Measurements from ENCODE around the gene REXO4. TPM values are rescaled to one million over a fixed set of nuclear protein-coding genes. Genes with fewer than 3 reads are reported as not detected.

The REXO4 gene
- total RNA-seq, 1 donor from 2014 or later = 22.5 TPM

GRCh38 chr9:133457748-133458147, 39.9 kb upstream of the REXO4 start:
- DNase-seq (ENCODE audit: low read depth) (no peak), FAIRE-seq (no peak)
- Mint-ChIP-seq H3K36me3 (ENCODE audit: low read depth, unreplicated experiment) (no peaks in the 10 kb centered on the region), H3K27ac (ENCODE audit: unreplicated experiment) (no peak overlapping the region), H3K4me3 (ENCODE audit: unreplicated experiment) (no peak overlapping the region), H3K27me3 (ENCODE audit: low read depth, unreplicated experiment) (peaks cover 9% of the 10 kb centered on the region), H3K9me3 (ENCODE audit: unreplicated experiment) (no peaks in the 10 kb centered on the region), H3K4me1 (ENCODE audit: low read depth, unreplicated experiment) (no peaks in the 10 kb centered on the region)
- H3K4me3 ChIP-seq (ENCODE audit: insufficient read depth, low read depth, low read length) = no peak overlapping the region
- TF ChIP-seq CTCF (IDR thresholded peaks at IDR 0.05; ENCODE audit: insufficient read depth, low read depth, low read length) = no peak
- TF ChIP-seq EZH2 (IDR thresholded peaks at IDR 0.05; ENCODE audit: insufficient read depth, low read length) = no peak
- peaks cover 22% of the 10 kb centered on the region for H4K20me1 ChIP-seq (ENCODE audit: insufficient read depth, low read length)
- no peaks in the 10 kb centered on the region for H3K36me3 ChIP-seq (ENCODE audit: insufficient read depth, low read length)
- peaks cover 4% of the 10 kb centered on the region for H3K4me1 ChIP-seq (ENCODE audit: insufficient read depth, low read length)
- H3K9ac ChIP-seq (ENCODE audit: low read length) = no peak overlapping the region
- no peaks in the 10 kb centered on the region for H3K79me2 ChIP-seq (ENCODE audit: insufficient read depth, low read length)
- no peak overlapping the region for H2AFZ ChIP-seq (ENCODE audit: low read depth, low read length)
- no peaks in the 10 kb centered on the region for H3K9me3 ChIP-seq (ENCODE audit: insufficient read depth, low read depth, low read length)
- H3K4me2 ChIP-seq (ENCODE audit: low read length) = no peak overlapping the region
- H3K27ac ChIP-seq (ENCODE audit: low read depth, low read length) = no peak overlapping the region
- H3K27me3 ChIP-seq (ENCODE audit: insufficient read depth, low read length) = peaks cover 6% of the 10 kb centered on the region

GRCh38 chr9:133457233-133457632, 39.4 kb upstream of the REXO4 start:
- FAIRE-seq = no peak
- DNase-seq (ENCODE audit: low read depth) = no peak
- TF ChIP-seq EZH2 (IDR thresholded peaks at IDR 0.05; ENCODE audit: insufficient read depth, low read length) (no peak), CTCF (IDR thresholded peaks at IDR 0.05; ENCODE audit: insufficient read depth, low read depth, low read length) (no peak)
- peaks cover 9% of the 10 kb centered on the region for H3K27me3 Mint-ChIP-seq (ENCODE audit: low read depth, unreplicated experiment)
- Histone ChIP-seq H3K27ac (ENCODE audit: low read depth, low read length) (no peak overlapping the region), H3K9me3 (ENCODE audit: insufficient read depth, low read depth, low read length) (no peaks in the 10 kb centered on the region), H3K4me2 (ENCODE audit: low read length) (no peak overlapping the region), H3K36me3 (ENCODE audit: insufficient read depth, low read length) (no peaks in the 10 kb centered on the region), H3K9ac (ENCODE audit: low read length) (no peak overlapping the region), H4K20me1 (ENCODE audit: insufficient read depth, low read length) (peaks cover 17% of the 10 kb centered on the region), H3K4me1 (ENCODE audit: insufficient read depth, low read length) (peaks cover 4% of the 10 kb centered on the region), H2AFZ (ENCODE audit: low read depth, low read length) (no peak overlapping the region), H3K4me3 (ENCODE audit: insufficient read depth, low read depth, low read length) (no peak overlapping the region), H3K27me3 (ENCODE audit: insufficient read depth, low read length) (peaks cover 6% of the 10 kb centered on the region), H3K79me2 (ENCODE audit: insufficient read depth, low read length) (no peaks in the 10 kb centered on the region)
- H3K36me3 Mint-ChIP-seq (ENCODE audit: low read depth, unreplicated experiment) = no peaks in the 10 kb centered on the region
- H3K4me3 Mint-ChIP-seq (ENCODE audit: unreplicated experiment) = no peak overlapping the region
- no peaks in the 10 kb centered on the region for H3K4me1 Mint-ChIP-seq (ENCODE audit: low read depth, unreplicated experiment)
- H3K27ac Mint-ChIP-seq (ENCODE audit: unreplicated experiment) = no peak overlapping the region
- no peaks in the 10 kb centered on the region for H3K9me3 Mint-ChIP-seq (ENCODE audit: unreplicated experiment)

GRCh38 chr9:133456409-133456808, 38.6 kb upstream of the REXO4 start:
- Histone ChIP-seq H3K27me3 (ENCODE audit: insufficient read depth, low read length) (peaks cover 6% of the 10 kb centered on the region), H2AFZ (ENCODE audit: low read depth, low read length) (no peak overlapping the region), H3K4me1 (ENCODE audit: insufficient read depth, low read length) (peaks cover 4% of the 10 kb centered on the region), H3K9me3 (ENCODE audit: insufficient read depth, low read depth, low read length) (no peaks in the 10 kb centered on the region), H3K9ac (ENCODE audit: low read length) (no peak overlapping the region), H3K79me2 (ENCODE audit: insufficient read depth, low read length) (no peaks in the 10 kb centered on the region), H3K4me3 (ENCODE audit: insufficient read depth, low read depth, low read length) (no peak overlapping the region), H3K4me2 (ENCODE audit: low read length) (no peak overlapping the region), H3K36me3 (ENCODE audit: insufficient read depth, low read length) (no peaks in the 10 kb centered on the region), H4K20me1 (ENCODE audit: insufficient read depth, low read length) (peaks cover 9% of the 10 kb centered on the region), H3K27ac (ENCODE audit: low read depth, low read length) (no peak overlapping the region)
- no peaks in the 10 kb centered on the region for H3K9me3 Mint-ChIP-seq (ENCODE audit: unreplicated experiment)
- DNase-seq (ENCODE audit: low read depth) = no peak
- TF ChIP-seq EZH2 (IDR thresholded peaks at IDR 0.05; ENCODE audit: insufficient read depth, low read length) (no peak), CTCF (IDR thresholded peaks at IDR 0.05; ENCODE audit: insufficient read depth, low read depth, low read length) (no peak)
- H3K36me3 Mint-ChIP-seq (ENCODE audit: low read depth, unreplicated experiment) = no peaks in the 10 kb centered on the region
- H3K4me3 Mint-ChIP-seq (ENCODE audit: unreplicated experiment) = no peak overlapping the region
- no peak for FAIRE-seq
- H3K27me3 Mint-ChIP-seq (ENCODE audit: low read depth, unreplicated experiment) = peaks cover 9% of the 10 kb centered on the region
- no peaks in the 10 kb centered on the region for H3K4me1 Mint-ChIP-seq (ENCODE audit: low read depth, unreplicated experiment)
- H3K27ac Mint-ChIP-seq (ENCODE audit: unreplicated experiment) = no peak overlapping the region

Measured in astrocyte (in vitro differentiated cells and primary cell).